Colonic mucosa (tissue), 4 donors: ENCODE measurements around the gene COL8A2. TPM values are rescaled to one million over a fixed set of nuclear protein-coding genes. Genes with fewer than 3 reads are reported as not detected.
A peak's percentile ranks its signal among the peaks of the same experiment; 100 is the strongest.

Experiments
- DNase-seq: peaks from one replicate; pipeline ENCODE4 v3.0.0-alpha.2; 2020
- H3K27ac ChIP-seq: fragments of 200-600 bp; one replicate; pipeline ENCODE4 v1.8.0; 2021
- H3K27me3 ChIP-seq: fragments of 200-600 bp; one replicate; pipeline ENCODE4 v1.8.0; 2021
- H3K36me3 ChIP-seq: fragments of 200-600 bp; one replicate; pipeline ENCODE4 v1.8.0; 2021
- H3K4me1 ChIP-seq: fragments of 200-600 bp; one replicate; pipeline ENCODE4 v1.8.0; 2021; ENCODE audit warnings: mild to moderate bottlenecking
- H3K4me3 ChIP-seq: fragments of 200-600 bp; one replicate; pipeline ENCODE4 v1.8.0; 2021
- H3K9ac ChIP-seq, 2 donors: one replicate each; pipeline ENCODE4 v1.7.0; 2013; ENCODE audit warnings: control low read depth in 2 of 2, low read depth in 2 of 2, low read length in 2 of 2
- H3K9me3 ChIP-seq: fragments of 200-600 bp; one replicate; pipeline ENCODE4 v1.8.0; 2021
- intact Hi-C: fragments of 100-400 bp; cut with DNase I; formaldehyde crosslinking; loops from one replicate; pipeline ENCODE4 v1.14.1; 2022
- total RNA-seq, 2 donors: library from RNA; stranded (reverse); fragmentation: NEBNext Ultra II Directional in 1 of 2; extraction: Animal tissue kit (Norgen Biotek cat#: 25700) in 1 of 2; gene quantifications; one replicate each; pipeline ENCODE4 v1.2.1, GENCODE V29; 2021
- TF ChIP-seq, protein P1 (sequence below): fragments of 200-600 bp; IDR thresholded peaks from one replicate; pipeline ENCODE4 v1.8.0; 2022; ENCODE audit warnings: antibody characterized with exemption, mild to moderate bottlenecking
- donor health status: healthy.
- donor health status: DM: no; HTN: no; CAD: no.
- donor health status: DM: no; HTN: no; CAD: no.

COL8A2 gene
- total RNA-seq, 2 donors from 2014 or later: 1.1 to 2.1 TPM

DNA sequence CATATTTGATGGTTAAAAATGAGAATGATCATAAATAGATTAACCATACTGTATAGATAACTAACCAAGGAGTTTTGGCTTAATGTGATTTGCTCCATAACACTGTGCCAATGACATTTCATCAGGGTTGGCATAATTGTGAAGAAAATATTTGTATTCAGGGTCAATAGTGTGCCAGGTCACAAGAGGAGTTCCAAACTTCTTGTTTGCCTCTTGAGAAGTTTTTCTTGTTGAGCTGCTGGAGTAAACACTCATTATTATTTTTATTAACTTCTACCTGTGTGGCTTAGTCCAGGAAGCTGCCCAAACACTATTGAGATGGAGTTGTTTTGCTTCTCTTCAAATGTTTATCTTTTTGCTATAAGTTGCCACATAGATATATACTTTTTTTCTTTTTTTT is 38.4 kb upstream of the COL8A2 start:
- Histone ChIP-seq H3K4me3 (no peak overlapping the region), H3K27ac (no peak overlapping the region), H3K4me1 (peaks cover 16% of the 10 kb centered on the region), H3K9me3 (no peaks in the 10 kb centered on the region), H3K9ac (no peak overlapping the region), H3K36me3 (no peaks in the 10 kb centered on the region), H3K27me3 (no peaks in the 10 kb centered on the region)
- TF ChIP-seq, protein P1, sequence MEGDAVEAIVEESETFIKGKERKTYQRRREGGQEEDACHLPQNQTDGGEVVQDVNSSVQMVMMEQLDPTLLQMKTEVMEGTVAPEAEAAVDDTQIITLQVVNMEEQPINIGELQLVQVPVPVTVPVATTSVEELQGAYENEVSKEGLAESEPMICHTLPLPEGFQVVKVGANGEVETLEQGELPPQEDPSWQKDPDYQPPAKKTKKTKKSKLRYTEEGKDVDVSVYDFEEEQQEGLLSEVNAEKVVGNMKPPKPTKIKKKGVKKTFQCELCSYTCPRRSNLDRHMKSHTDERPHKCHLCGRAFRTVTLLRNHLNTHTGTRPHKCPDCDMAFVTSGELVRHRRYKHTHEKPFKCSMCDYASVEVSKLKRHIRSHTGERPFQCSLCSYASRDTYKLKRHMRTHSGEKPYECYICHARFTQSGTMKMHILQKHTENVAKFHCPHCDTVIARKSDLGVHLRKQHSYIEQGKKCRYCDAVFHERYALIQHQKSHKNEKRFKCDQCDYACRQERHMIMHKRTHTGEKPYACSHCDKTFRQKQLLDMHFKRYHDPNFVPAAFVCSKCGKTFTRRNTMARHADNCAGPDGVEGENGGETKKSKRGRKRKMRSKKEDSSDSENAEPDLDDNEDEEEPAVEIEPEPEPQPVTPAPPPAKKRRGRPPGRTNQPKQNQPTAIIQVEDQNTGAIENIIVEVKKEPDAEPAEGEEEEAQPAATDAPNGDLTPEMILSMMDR: no peak
- intact Hi-C loops: no loop called here
- no peak for DNase-seq

DNA sequence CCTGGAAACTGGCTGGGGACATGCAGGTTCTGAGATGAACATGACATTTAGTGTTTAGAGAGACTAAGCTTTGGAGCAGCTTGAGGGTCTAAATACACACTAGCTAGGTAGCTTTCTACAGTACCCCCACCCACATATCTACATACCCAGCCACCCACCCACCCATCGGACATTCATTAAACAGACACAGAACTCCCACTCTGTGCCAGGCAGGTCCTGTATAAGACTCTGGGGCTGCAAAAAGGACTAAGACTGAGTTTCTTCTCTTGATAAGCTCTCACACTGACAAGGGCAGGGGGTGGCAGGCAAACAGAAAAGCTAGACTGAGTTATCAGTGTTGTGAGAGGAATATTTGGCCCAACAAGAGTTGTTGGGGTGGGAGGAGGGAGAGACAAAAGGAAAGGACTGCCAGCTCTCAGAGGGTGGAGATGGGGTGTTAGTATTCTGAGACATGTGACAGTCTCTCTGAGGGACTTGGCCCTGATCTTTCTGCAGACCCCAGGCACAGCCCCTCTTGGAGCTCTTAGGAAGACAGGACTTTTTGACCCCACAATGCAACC is 37.7 kb upstream of the COL8A2 start:
- Histone ChIP-seq H3K9ac (peak overlapping the region in 1 of 2 donors; percentile 29), H3K27me3 (no peaks in the 10 kb centered on the region), H3K4me1 (peaks cover 19% of the 10 kb centered on the region), H3K4me3 (no peak overlapping the region), H3K36me3 (no peaks in the 10 kb centered on the region), H3K9me3 (no peaks in the 10 kb centered on the region), H3K27ac (peak overlapping the region; percentile 47)
- intact Hi-C loops: no loop called here
- TF ChIP-seq, protein P1: no peak
- no peak for DNase-seq

DNA sequence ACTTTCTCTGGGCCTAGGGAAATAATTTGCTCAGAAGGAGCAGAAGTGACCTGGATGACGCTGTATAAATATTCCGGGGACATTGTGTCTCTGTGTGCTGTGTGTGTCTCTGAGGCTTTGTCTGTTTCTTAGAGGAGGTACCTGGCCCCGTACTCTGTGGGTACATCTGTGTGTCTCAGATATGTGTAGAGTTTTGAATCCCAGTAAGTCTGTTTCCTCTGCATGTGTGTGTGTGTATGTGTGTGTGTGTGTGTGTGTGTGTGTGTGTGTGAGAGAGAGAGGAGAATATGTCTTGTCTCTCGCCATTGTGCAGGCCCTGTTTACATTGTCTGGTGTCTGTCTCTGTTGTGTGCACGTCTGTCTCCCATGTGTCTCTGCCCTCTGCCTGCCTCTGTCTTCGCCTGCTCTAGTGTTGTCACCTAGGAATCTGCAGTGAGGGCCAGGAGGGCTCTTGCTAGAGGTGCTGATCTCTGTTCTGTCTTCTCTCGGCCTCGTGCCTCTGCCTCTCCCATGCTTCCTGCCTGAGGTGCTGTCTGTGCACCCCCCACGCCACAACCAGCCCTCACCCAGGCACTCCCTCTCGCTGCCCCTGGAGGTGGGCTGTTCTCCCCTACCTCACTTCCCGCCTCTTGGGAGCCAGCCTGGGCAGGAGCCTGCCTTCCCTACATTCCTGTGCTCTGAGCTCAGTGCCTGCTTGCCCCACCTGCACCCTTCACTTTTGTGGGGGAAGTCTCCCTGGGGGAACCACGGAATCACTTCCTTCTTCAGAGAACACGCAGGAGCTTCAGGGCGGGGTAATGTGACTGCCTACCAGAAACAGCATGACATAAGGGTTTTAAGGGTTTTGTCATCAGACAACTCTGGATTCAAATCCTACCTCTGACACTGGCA is 36.9 kb upstream of the COL8A2 start:
- no peak for DNase-seq
- H3K9ac ChIP-seq: peak overlapping the region; percentile 33 to 77
- peak overlapping the region; percentile 81 for H3K27ac ChIP-seq
- no peaks in the 10 kb centered on the region for H3K36me3 ChIP-seq
- no peaks in the 10 kb centered on the region for H3K27me3 ChIP-seq
- peak overlapping the region; percentile 21 for H3K4me3 ChIP-seq
- TF ChIP-seq, protein P1: no peak
- intact Hi-C loops: no loop called here
- peaks cover 19% of the 10 kb centered on the region for H3K4me1 ChIP-seq
- no peaks in the 10 kb centered on the region for H3K9me3 ChIP-seq

DNA sequence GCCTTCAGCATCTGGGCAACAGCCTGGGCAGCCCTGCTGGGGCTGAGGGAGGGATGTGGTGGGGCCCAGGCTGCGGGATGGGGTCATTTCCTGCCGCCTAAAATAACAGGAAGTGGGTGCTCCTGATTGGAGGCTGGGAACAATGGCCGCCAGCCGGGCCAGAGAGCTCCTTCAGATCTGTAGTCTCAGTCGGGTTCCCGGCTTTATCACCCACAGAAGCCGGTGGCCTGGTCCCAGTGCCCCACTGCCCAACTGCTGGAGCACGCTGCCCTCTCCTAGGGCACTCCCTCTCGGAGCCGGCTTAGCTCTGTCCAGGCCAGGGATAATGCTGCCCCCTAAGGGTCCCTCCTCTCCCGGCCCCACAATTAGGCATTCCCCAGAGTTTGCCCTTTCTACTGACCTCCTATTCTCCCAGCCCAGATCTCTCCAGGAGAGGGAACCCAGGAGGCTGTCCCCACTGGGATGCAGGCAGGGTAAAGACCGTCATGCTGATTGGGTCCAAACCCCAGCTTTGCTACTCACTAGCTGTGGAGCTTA is 36.0 kb upstream of the COL8A2 start:
- no peaks in the 10 kb centered on the region for H3K36me3 ChIP-seq
- H3K4me3 ChIP-seq: peak overlapping the region; percentile 21
- no peaks in the 10 kb centered on the region for H3K27me3 ChIP-seq
- intact Hi-C loops: no loop called here
- peak overlapping the region; percentile 62 to 77 for H3K9ac ChIP-seq
- TF ChIP-seq, protein P1: no peak
- H3K27ac ChIP-seq: peak overlapping the region; percentile 81
- H3K9me3 ChIP-seq: no peaks in the 10 kb centered on the region
- no peak for DNase-seq
- peaks cover 19% of the 10 kb centered on the region for H3K4me1 ChIP-seq

DNA sequence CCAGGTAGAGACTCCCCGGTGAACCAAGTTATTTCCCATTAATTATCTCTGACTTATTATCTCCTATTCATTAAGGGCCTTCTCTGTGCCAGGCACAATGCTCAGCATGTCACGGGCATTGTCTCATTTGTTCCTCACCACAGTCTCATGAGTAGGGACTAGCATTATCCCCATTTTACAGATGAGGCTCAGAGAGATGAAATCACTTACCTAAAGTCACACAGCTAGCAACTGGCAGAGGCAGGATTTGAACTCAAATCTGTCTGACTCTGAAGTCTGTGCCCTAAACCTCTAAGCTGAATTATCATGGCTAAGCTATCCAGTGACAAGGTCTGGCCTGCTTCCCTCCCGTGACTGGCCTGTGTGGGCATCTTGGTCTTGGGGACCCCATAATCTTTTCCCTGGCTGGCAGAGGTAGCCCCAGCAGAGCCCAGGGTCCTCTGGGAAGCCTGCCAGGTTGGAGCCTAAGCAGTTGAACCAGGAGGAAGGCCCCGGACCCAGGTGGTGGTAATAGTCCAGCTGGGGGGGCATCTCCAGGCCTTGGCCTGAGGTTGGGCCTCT is 35.4 kb upstream of the COL8A2 start:
- Histone ChIP-seq H3K27ac (peak overlapping the region; percentile 81), H3K4me1 (peaks cover 19% of the 10 kb centered on the region), H3K4me3 (peak overlapping the region; percentile 21), H3K9ac (peak overlapping the region; percentile 62 to 77), H3K27me3 (no peaks in the 10 kb centered on the region), H3K36me3 (no peaks in the 10 kb centered on the region), H3K9me3 (no peaks in the 10 kb centered on the region)
- intact Hi-C loops: no loop called here
- TF ChIP-seq, protein P1: no peak
- no peak for DNase-seq
